Fibroblast of the aortic adventitia (primary cell): ENCODE measurements around the gene MORC1. TPM values are rescaled to one million over a fixed set of nuclear protein-coding genes. Genes with fewer than 3 reads are reported as not detected.

ENCODE experiments used
- DNase-seq: peaks from one replicate; pipeline ENCODE4 v3.0.0-alpha.2; 2010; ENCODE audit warnings: low read depth
- H3K4me3 ChIP-seq: 2 replicates; pipeline ENCODE4 v1.5.1; 2011; ENCODE audit warnings: low read depth, mild to moderate bottlenecking, control low read depth, low read length, moderate library complexity
- CTCF ChIP-seq: IDR thresholded peaks from 2 replicates; pipeline ENCODE4 v1.5.1; 2011; ENCODE audit warnings: mild to moderate bottlenecking, low read length, control low read depth, inconsistent platforms; ENCODE audit not compliant: insufficient read depth
- total RNA-seq: library from RNA; depleted of rRNA; stranded (reverse); fragments of >200 nt; gene quantifications from 2 replicates; pipeline ENCODE4 v1.2.3, GENCODE V29; 2012; ENCODE audit warnings: low replicate concordance

Gene MORC1
- total RNA-seq, result not detected in 2 replicates

DNA sequence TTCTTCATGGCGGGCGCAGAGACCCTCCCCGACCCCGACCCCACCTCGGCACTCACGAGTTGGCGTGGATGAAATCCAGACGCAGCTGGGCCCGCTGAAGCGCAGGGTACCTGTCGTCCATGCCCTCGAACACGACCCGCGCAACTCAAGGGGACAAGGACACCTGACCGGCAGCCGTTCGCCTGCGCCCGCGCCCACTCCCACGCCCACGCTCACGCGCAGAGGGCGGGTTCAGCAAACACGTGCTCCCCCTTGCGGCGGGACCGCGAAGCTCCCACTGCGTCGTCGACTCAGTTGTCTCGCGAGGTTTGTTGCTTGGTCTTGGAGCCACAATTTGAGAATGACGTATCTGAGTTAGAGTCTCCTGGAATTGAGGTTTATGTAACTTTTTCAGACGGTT lies at the start of gene MORC1:
Gene MORC1 (minus strand): TSS at position 196 of the 400 bp plus-strand sequence. CDS start 75 bp downstream, at position 121.
- no peak within 1 kb of the TSS for H3K4me3 ChIP-seq
- TF ChIP-seq CTCF, result no peak
- DNase-seq, result no peak

GRCh38 chr3:109165905-109166304 lies 48.0 kb upstream of the MORC1 start:
- H3K4me3 ChIP-seq, result no peak overlapping the region
- no peak for TF ChIP-seq CTCF
- no peak for DNase-seq

- H3K4me3 ChIP-seq, result no peak overlapping the region
- TF ChIP-seq CTCF, result no peak
- DNase-seq, result no peak
These were observed 43.7 kb upstream of the MORC1 start for GRCh38 chr3:109161487-109162123.

GRCh38 chr3:109155828-109156227 lies 37.9 kb upstream of the MORC1 start:
- no peak overlapping the region for H3K4me3 ChIP-seq
- no peak for TF ChIP-seq CTCF
- DNase-seq, result no peak

GRCh38 chr3:109154979-109155378 lies 37.0 kb upstream of the MORC1 start:
- DNase-seq, result no peak
- TF ChIP-seq CTCF, result no peak
- H3K4me3 ChIP-seq, result no peak overlapping the region

DNA sequence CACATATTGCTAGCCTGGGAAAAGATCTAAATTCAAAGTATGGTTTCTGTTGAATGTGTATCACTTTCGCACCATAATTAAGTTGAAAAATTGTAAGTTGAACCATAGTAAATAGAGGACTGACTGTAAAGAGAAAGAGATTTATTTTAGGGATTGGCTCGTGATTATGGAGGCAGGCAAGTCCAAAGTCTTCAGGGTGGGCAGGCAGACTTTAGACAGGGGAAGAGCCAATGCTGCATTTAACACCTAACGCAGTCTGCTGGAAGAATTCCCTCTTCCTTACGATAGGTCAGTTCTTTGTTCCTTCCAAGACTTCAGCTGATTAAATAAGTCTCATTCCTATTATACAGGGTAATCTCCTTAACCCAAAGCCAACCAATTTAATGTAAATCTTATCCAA lies 34.4 kb upstream of the MORC1 start:
- DNase-seq, result no peak
- no peak for TF ChIP-seq CTCF
- no peak overlapping the region for H3K4me3 ChIP-seq

- TF ChIP-seq CTCF, result no peak
- DNase-seq, result no peak
- no peak overlapping the region for H3K4me3 ChIP-seq
These were observed 31.1 kb upstream of the MORC1 start for GRCh38 chr3:109149078-109149477.
